NCI-H1417 treated with DMSO at 0.1 percent for 48 hours (cell line): ENCODE measurements around the gene MTERF2.
"Not testable (repeated sequence)": the region's sequence is repeated elsewhere in the genome, so short reads cannot be mapped to it uniquely, and the experiment has no call there.

Source experiments
- DNase-seq: peaks from one replicate; lab custom pipeline; 2025; lab: John Stamatoyannopoulos, UW

MTERF2 gene

GRCh38 chr12:106986625-106987389 lies at the start of gene MTERF2:
MTERF2 (minus strand) TSS chr12:106987146; CDS start chr12:106978714, 8,432 bp downstream.
- DNase-seq = peak; percentile 66

- no peak for DNase-seq
Measured at GRCh38 chr12:107035733-107036132, 48.8 kb upstream of the MTERF2 start.

- DNase-seq = no peak
Measured at GRCh38 chr12:107033758-107034739, 47.1 kb upstream of the MTERF2 start.

GRCh38 chr12:107032266-107032665 lies 45.3 kb upstream of the MTERF2 start:
- no peak for DNase-seq

- no peak for DNase-seq
Measured at GRCh38 chr12:107031061-107031460, 44.1 kb upstream of the MTERF2 start.

GRCh38 chr12:107029081-107029480 lies 42.1 kb upstream of the MTERF2 start:
- no peak for DNase-seq

GRCh38 chr12:107027636-107028053 lies 40.7 kb upstream of the MTERF2 start:
- no peak for DNase-seq

GRCh38 chr12:107026806-107027635 lies 40.1 kb upstream of the MTERF2 start:
- DNase-seq = no peak

- not testable (repeated sequence) for DNase-seq
Measured at GRCh38 chr12:107026356-107026755, 39.4 kb upstream of the MTERF2 start.

- no peak for DNase-seq
Measured at GRCh38 chr12:107025671-107026070, 38.7 kb upstream of the MTERF2 start.

- DNase-seq = no peak
Measured at GRCh38 chr12:107019546-107019945, 32.6 kb upstream of the MTERF2 start.

GRCh38 chr12:107017042-107017441 lies 30.1 kb upstream of the MTERF2 start:
- no peak for DNase-seq

- no peak for DNase-seq
Measured at GRCh38 chr12:107014055-107014454, 27.1 kb upstream of the MTERF2 start.

GRCh38 chr12:107012736-107013425 lies 25.9 kb upstream of the MTERF2 start:
- no peak for DNase-seq

- no peak for DNase-seq
Measured at GRCh38 chr12:107011519-107011918, 24.6 kb upstream of the MTERF2 start.

GRCh38 chr12:107007411-107007810 lies 20.5 kb upstream of the MTERF2 start:
- DNase-seq = no peak

GRCh38 chr12:107002665-107003064 lies 15.7 kb upstream of the MTERF2 start:
- DNase-seq = not testable (repeated sequence)

- DNase-seq = no peak
Measured at GRCh38 chr12:106999446-106999845, 12.5 kb upstream of the MTERF2 start.

- no peak for DNase-seq
Measured at GRCh38 chr12:106997916-106998315, 11.0 kb upstream of the MTERF2 start.

GRCh38 chr12:106996102-106996501 lies 9.2 kb upstream of the MTERF2 start:
- not testable (repeated sequence) for DNase-seq

- no peak for DNase-seq
Measured at GRCh38 chr12:106994579-106995220, 7.8 kb upstream of the MTERF2 start.
